H1 (cell line): ENCODE results near the gene GRB14. TPM values are rescaled to one million over a fixed set of nuclear protein-coding genes. Genes with fewer than 3 reads are reported as not detected.

Source experiments
- ATF2 ChIP-seq: IDR thresholded peaks from 2 replicates; pipeline ENCODE4 v1.6.1; 2012; ENCODE audit warnings: low read length, inconsistent platforms
- RNF2 ChIP-seq: fragments of 200-900, 300-1000 bp; sonication (generic); IDR thresholded peaks from 2 replicates; pipeline ENCODE4 v1.7.1; 2016; ENCODE audit warnings: borderline replicate concordance, low read depth, mild to moderate bottlenecking, antibody characterized with exemption, low read length; ENCODE audit not compliant: poor library complexity, severe bottlenecking; ENCODE audit errors: missing control alignments
- polyA plus RNA-seq, 7 experiments: library from polyadenylated mRNA; depleted of rRNA in 3 of 7; stranded (reverse) in 5 of 7; unstranded in 2 of 7; fragments of >200 nt in 5 of 7; fragments of 200-250 nt in 2 of 7; gene quantifications; 1 replicate in 5 of 7; 2 replicates in 1 of 7; 4 replicates in 1 of 7; pipeline versions ENCODE4 v1.2.1 to v1.2.3, GENCODE V29; 2011 to 2013; ENCODE audit warnings: missing spikeins in 2 of 7, mixed read lengths in 2 of 7
- total RNA-seq: library from RNA; stranded (reverse); fragmentation: NEBNext Ultra II Directional; extraction: Animal tissue kit (Norgen Biotek cat#: 25700); gene quantifications from 2 replicates; pipeline ENCODE4 v1.2.1, GENCODE V29; 2021

The GRB14 gene
- total and polyA plus RNA-seq, 2 of the 8 experiments (the other 6 are each of a cell fraction or from before 2014, with no cell fraction given): 2.5 to 11.6 TPM

- no peak for TF ChIP-seq ATF2
- no peak for TF ChIP-seq RNF2
These were observed 1.2 kb upstream of the GRB14 start (continued) for GRCh38 chr2:164622338-164623106.
